ENCODE results near the gene ZNF471.

The ZNF471 gene

GRCh38 chr19:56562766-56563165 is 55.1 kb downstream of the ZNF471 start:
- H3K9ac ChIP-seq (ENCODE audit: insufficient read length): no peak overlapping the region
- no peak overlapping the region for H3K4me3 ChIP-seq
- TF ChIP-seq EZH2 (IDR thresholded peaks at IDR 0.05): no peak
- no peak for TF ChIP-seq FOXP2 (optimal IDR thresholded peaks at IDR 0.05; ENCODE audit: control extremely low read depth, extremely low read length, insufficient read depth)
- TF ChIP-seq POLR2AphosphoS5 (IDR thresholded peaks at IDR 0.05; ENCODE audit: borderline replicate concordance, low read depth, low read length): no peak
- H3K36me3 ChIP-seq (ENCODE audit: insufficient read depth, low read length): no peaks in the 10 kb centered on the region
- peaks cover 8% of the 10 kb centered on the region; the same call in 1 of the 2 replicates for H3K9me3 ChIP-seq (ENCODE audit: low read depth, low read length)
- H3K27ac ChIP-seq: no peak overlapping the region
- DNase-seq (ENCODE audit: low read depth, low spot score): no peak

DNA sequence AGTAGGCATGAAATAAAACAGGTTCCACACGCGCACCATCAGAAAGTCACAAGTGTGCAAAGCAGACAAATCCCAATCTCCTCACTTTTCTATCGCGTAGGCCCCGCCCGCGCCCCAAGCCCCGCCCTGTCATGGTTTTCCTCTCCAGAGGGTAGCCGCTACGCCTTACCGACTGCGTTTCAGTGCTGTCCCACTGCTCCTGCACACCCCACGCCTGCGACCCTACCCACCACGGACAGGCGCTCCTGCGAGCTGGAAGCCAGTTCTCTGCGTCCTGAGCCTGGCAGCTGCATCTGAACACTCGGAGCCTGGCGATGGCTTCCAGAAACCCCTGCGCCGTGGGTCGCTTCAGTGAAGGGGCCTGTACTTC is 59.2 kb downstream of the ZNF471 start:
- Histone ChIP-seq H3K4me3 (peak overlapping the region; percentile 94), H3K36me3 (ENCODE audit: insufficient read depth, low read length) (peaks cover 23% of the 10 kb centered on the region)
- no peak for DNase-seq (ENCODE audit: low read depth, low spot score)

DNA sequence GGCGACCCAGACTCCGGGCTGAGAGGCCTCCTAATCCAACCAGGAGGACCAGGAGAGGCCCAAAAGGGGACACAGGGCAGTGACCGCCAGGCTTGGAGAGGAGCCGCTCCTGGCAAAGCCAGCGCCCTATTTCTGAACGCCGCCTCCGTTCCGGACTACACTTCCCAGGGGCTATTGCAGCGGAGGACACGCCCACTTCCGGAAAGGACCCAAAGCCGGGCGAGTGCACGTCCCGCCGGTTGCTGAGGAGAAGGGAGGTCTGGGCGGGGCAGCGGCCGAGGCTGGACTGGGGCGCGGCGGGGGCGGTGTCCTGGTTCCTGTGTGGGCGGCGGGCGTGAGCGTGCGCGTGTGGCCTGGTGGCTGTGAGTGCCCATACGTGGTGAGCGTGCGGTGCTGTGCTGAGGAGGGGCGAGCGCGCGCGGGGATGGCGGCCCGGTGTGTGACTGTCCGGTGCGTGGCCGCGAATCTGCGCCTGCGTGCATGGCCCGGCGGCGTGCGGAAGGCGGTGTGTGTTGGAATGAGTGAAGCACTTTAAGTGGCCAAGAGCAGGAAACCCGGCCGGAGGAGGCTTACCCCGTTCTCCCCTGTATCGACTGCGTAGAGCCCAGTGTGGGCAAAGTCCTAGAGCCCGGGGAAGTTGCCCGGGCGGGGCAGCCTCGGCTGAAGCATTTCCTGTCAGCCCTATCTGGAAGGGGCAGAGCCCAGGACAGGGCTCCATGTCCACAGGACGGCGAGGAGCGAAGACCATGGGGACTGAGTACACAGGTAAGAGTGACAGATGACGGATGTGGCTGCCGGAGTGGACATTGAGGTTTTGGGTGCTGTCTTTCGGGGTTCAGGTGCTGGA is 59.8 kb downstream of the ZNF471 start, which contains the start of gene ZNF470:
Gene ZNF470 (plus strand): TSS at position 195 of the 847 bp plus-strand sequence. CDS start 2,844 bp downstream, outside the sequence.
- peak; percentile 12 for DNase-seq (ENCODE audit: low read depth, low spot score)
- Histone ChIP-seq H3K9ac (ENCODE audit: insufficient read length) (peak within 1 kb of the TSS; percentile 75), H3K27ac (no peak within 1 kb of the TSS), H3K36me3 (ENCODE audit: insufficient read depth, low read length) (peaks cover 23% of the 10 kb centered on the region), H3K4me3 (peak within 1 kb of the TSS; percentile 94), H3K9me3 (ENCODE audit: low read depth, low read length) (peaks cover 8% of the 10 kb centered on the region)
- TF ChIP-seq FOXP2 (optimal IDR thresholded peaks at IDR 0.05; ENCODE audit: control extremely low read depth, extremely low read length, insufficient read depth) (no peak), POLR2AphosphoS5 (IDR thresholded peaks at IDR 0.05; ENCODE audit: borderline replicate concordance, low read depth, low read length) (peak; percentile 47; the same call in 1 of the 2 replicates)

More for the DNA sequence above, 59.2 kb downstream of the ZNF471 start:
- Histone ChIP-seq H3K27ac (no peak overlapping the region), H3K9me3 (ENCODE audit: low read depth, low read length) (peaks cover 8% of the 10 kb centered on the region), H3K9ac (ENCODE audit: insufficient read length) (peak overlapping the region; percentile 75)
- TF ChIP-seq POLR2AphosphoS5 (IDR thresholded peaks at IDR 0.05; ENCODE audit: borderline replicate concordance, low read depth, low read length): no peak
- no peak for TF ChIP-seq EZH2 (IDR thresholded peaks at IDR 0.05)

DNA sequence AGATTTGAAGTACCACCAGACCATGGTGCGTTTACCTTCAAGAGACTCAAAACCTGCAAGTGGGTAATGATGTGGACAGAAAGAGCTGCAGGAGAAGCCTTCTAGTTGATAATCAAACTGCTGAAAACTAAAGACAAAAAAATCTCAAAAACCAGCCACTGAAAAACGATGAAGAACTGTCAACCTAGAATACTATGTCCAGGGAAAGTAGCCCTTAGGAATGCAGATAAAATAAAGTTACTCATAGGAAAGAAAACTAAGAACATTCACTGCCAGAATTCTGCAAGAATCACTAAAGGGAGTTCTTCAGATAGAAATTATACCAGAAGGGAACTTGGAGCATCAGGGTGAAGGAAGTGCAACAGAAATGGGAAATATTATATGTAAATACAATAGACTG is 64.9 kb downstream of the ZNF471 start:
- peaks cover 47% of the 10 kb centered on the region for H3K36me3 ChIP-seq (ENCODE audit: insufficient read depth, low read length)

GRCh38 chr19:56573914-56574313 is 66.3 kb downstream of the ZNF471 start:
- Histone ChIP-seq H3K9ac (ENCODE audit: insufficient read length) (no peak overlapping the region), H3K36me3 (ENCODE audit: insufficient read depth, low read length) (peaks cover 44% of the 10 kb centered on the region), H3K4me3 (no peak overlapping the region), H3K27ac (no peak overlapping the region), H3K9me3 (ENCODE audit: low read depth, low read length) (peaks cover 7% of the 10 kb centered on the region)
- no peak for TF ChIP-seq POLR2AphosphoS5 (IDR thresholded peaks at IDR 0.05; ENCODE audit: borderline replicate concordance, low read depth, low read length)
- TF ChIP-seq EZH2 (IDR thresholded peaks at IDR 0.05): no peak
- no peak for TF ChIP-seq FOXP2 (optimal IDR thresholded peaks at IDR 0.05; ENCODE audit: control extremely low read depth, extremely low read length, insufficient read depth)
- no peak for DNase-seq (ENCODE audit: low read depth, low spot score)

More for the DNA sequence above, 64.9 kb downstream of the ZNF471 start:
- TF ChIP-seq FOXP2 (optimal IDR thresholded peaks at IDR 0.05; ENCODE audit: control extremely low read depth, extremely low read length, insufficient read depth): no peak
- no peak for TF ChIP-seq EZH2 (IDR thresholded peaks at IDR 0.05)
- no peak for TF ChIP-seq POLR2AphosphoS5 (IDR thresholded peaks at IDR 0.05; ENCODE audit: borderline replicate concordance, low read depth, low read length)
- no peak overlapping the region for H3K4me3 ChIP-seq
- DNase-seq (ENCODE audit: low read depth, low spot score): no peak
- no peak overlapping the region for H3K9ac ChIP-seq (ENCODE audit: insufficient read length)
- peaks cover 5% of the 10 kb centered on the region for H3K9me3 ChIP-seq (ENCODE audit: low read depth, low read length)
- no peak overlapping the region for H3K27ac ChIP-seq

DNA sequence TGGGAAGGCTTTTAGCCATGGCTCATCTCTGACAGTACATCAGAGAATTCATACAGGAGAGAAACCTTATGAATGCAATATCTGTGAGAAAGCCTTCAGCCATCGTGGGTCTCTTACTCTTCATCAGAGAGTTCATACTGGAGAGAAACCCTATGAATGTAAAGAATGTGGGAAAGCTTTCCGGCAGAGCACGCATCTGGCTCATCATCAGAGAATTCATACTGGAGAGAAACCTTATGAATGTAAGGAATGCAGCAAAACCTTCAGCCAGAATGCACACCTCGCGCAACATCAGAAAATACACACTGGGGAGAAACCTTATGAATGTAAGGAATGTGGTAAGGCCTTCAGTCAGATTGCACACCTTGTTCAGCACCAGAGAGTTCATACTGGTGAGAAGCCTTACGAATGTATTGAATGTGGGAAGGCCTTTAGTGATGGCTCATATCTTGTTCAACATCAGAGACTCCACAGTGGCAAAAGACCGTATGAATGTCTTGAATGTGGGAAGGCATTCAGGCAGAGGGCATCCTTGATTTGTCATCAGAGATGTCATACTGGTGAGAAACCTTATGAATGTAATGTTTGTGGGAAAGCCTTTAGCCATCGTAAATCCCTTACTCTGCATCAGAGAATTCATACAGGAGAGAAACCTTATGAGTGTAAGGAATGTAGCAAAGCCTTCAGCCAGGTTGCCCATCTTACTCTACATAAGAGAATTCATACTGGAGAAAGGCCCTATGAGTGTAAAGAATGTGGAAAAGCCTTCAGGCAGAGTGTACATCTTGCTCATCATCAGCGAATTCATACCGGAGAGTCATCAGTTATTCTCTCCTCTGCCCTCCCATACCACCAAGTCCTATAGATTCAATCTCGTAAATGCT is 70.3 kb downstream of the ZNF471 start:
- H3K9me3 ChIP-seq (ENCODE audit: low read depth, low read length): peaks cover 19% of the 10 kb centered on the region
- H3K9ac ChIP-seq (ENCODE audit: insufficient read length): no peak overlapping the region
- DNase-seq (ENCODE audit: low read depth, low spot score): no peak

More for the DNA sequence above, 70.3 kb downstream of the ZNF471 start:
- Histone ChIP-seq H3K27ac (no peak overlapping the region), H3K36me3 (ENCODE audit: insufficient read depth, low read length) (peaks cover 24% of the 10 kb centered on the region), H3K4me3 (no peak overlapping the region)
- no peak for TF ChIP-seq EZH2 (IDR thresholded peaks at IDR 0.05)
- TF ChIP-seq FOXP2 (optimal IDR thresholded peaks at IDR 0.05; ENCODE audit: control extremely low read depth, extremely low read length, insufficient read depth): no peak
- no peak for TF ChIP-seq POLR2AphosphoS5 (IDR thresholded peaks at IDR 0.05; ENCODE audit: borderline replicate concordance, low read depth, low read length)

All from SK-N-MC (cell line).